Measurements from ENCODE around the gene CDC6.

DNA sequence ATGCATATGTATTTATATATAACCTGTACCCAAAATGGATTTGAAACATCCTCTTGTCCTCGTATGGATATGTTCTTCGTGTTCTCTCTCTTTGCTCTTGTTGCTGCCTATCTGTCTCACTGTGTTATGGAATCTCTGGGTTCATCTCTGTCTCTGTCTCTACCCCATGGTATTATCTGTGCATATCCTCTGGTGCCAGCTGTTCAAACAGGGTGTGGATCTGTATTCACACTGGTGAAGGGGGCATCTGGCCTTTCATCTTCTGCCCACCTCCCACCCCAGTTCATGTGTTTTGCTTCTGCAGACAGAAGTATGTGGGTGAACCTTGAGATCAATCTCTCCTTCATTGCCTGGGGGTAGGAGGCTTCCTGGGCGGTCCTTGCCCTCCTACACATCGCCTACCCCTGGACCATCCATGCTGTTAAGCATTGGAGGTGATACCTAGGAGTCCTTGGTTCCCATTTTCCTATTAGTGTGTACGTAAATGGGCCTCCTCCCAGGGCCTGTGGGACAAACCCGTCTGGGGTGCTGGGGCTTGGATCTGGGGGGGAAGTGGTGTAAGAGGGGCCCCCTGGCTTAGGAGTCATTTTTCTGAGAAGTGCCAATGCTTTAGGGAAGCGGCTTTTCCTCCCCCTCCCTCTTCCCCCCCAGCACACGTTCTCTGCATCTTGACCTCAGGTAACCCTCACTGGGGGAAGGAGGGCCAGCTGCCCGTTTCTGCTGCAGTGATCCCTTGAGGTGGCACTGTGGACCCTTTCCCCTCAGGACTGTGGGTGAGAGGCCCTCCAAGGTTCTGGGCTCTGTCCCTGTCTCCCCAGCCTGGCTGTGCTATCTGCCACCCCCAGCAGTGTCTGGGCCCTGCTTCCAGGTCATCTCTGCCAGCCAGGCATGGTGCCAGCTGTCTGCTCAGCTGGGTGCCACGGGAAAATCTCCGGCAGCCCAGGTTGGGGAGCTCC is 42.4 kb downstream of the CDC6 start:
- TF ChIP-seq TAF1 (IDR thresholded peaks at IDR 0.05; ENCODE audit: borderline replicate concordance, low read depth, low read length) (no peak), POLR2A (IDR thresholded peaks at IDR 0.05; ENCODE audit: low read depth, low read length) (no peak), POLR2AphosphoS5 (IDR thresholded peaks at IDR 0.05; ENCODE audit: low read depth, low read length) (no peak)
